ENCODE results near the gene HSD11B1L. TPM values are rescaled to one million over a fixed set of nuclear protein-coding genes. Genes with fewer than 3 reads are reported as not detected.

Gene HSD11B1L
- total RNA-seq, 1 experiment from 2014 or later, result 2.4 TPM

DNA sequence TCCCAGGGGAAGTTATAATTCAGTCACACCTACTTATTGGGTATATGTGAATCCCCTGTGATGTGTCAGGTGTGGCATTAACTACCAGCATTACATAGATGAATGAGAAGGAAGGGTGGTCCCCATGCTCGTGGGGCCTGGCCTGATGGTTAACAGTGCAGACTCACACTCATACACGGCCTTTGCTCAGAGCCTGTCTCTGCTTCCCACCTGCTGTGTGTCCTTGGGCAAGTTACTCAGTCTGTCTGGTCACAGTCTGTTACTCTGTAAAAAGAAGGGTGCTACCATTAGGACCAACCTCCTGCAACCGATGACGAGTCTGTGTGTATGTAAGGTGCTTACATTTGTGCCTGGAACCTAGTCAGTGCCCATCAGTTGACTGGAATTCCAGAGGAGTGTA, 34.1 kb upstream of the HSD11B1L start:
- BruUV-seq (replicated peaks), result no TSS peak
- H3K4me3 Mint-ChIP-seq (ENCODE audit: unreplicated experiment), result no peak overlapping the region
- Histone ChIP-seq H3K4me1 (no peaks in the 10 kb centered on the region), H3K4me3 (ENCODE audit: low read depth, low read length) (no peak overlapping the region), H3K9me3 (no peaks in the 10 kb centered on the region), H3K36me3 (ENCODE audit: control insufficient read depth, insufficient read depth, low read length) (peaks cover 2% of the 10 kb centered on the region; the same call in 1 of the 2 replicates), H3K27me3 (replicated peaks; ENCODE audit: control insufficient read depth, insufficient read depth, low read length) (no peaks in the 10 kb centered on the region)
- H3K27ac Mint-ChIP-seq (ENCODE audit: unreplicated experiment), result no peak overlapping the region
- no peaks in the 10 kb centered on the region for H3K4me1 Mint-ChIP-seq (ENCODE audit: low read depth, unreplicated experiment)
- CTCF ChIA-PET, result no interaction called here
- H3K36me3 Mint-ChIP-seq (ENCODE audit: insufficient read depth, unreplicated experiment), result peaks cover 94% of the 10 kb centered on the region
- H3K9me3 Mint-ChIP-seq (ENCODE audit: unreplicated experiment), result no peaks in the 10 kb centered on the region
- POLR2A ChIA-PET, result no interaction called here
- no peak for TF ChIP-seq CTCF (IDR thresholded peaks at IDR 0.05; ENCODE audit: insufficient read depth in 1 of 2, low read depth in 1 of 2, low read length in 1 of 2, severe bottlenecking in 1 of 2, unreplicated experiment in 1 of 2)
- intact Hi-C loops (cut with micrococcal nuclease; ENCODE audit: unreplicated experiment), result no loop called here
- H3K27me3 Mint-ChIP-seq (ENCODE audit: insufficient read depth, unreplicated experiment), result no peaks in the 10 kb centered on the region
- no peak for DNase-seq

DNA sequence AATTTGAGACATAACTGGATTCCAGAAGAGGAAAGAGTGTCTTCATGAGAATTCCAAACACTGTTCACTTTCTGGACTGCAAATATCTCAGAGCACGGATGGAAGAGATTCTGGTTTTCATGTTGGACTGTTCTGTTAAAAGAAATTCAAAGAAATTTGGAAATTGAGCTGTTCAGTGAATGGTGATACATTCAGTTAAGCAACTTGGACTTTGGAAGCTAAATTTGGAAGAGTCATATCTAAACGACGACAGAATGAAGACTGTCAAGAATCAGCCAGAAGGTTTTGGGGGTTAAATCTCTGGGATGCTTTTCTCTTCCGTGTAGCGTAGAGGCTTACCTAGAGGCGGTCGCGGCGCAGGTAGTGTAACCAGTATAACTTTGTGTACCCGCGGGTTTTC, 32.4 kb upstream of the HSD11B1L start:
- Histone ChIP-seq H3K9me3 (no peaks in the 10 kb centered on the region), H3K4me1 (no peaks in the 10 kb centered on the region), H3K4me3 (ENCODE audit: low read depth, low read length) (no peak overlapping the region), H3K36me3 (ENCODE audit: control insufficient read depth, insufficient read depth, low read length) (peaks cover 2% of the 10 kb centered on the region; the same call in 1 of the 2 replicates), H3K27me3 (replicated peaks; ENCODE audit: control insufficient read depth, insufficient read depth, low read length) (no peaks in the 10 kb centered on the region)
- no peak for DNase-seq
- intact Hi-C loops (cut with micrococcal nuclease; ENCODE audit: unreplicated experiment), result no loop called here
- BruUV-seq (replicated peaks), result no TSS peak
- no peaks in the 10 kb centered on the region for H3K27me3 Mint-ChIP-seq (ENCODE audit: insufficient read depth, unreplicated experiment)
- H3K27ac Mint-ChIP-seq (ENCODE audit: unreplicated experiment), result no peak overlapping the region
- H3K4me1 Mint-ChIP-seq (ENCODE audit: low read depth, unreplicated experiment), result no peaks in the 10 kb centered on the region
- TF ChIP-seq CTCF (IDR thresholded peaks at IDR 0.05; ENCODE audit: insufficient read depth in 1 of 2, low read depth in 1 of 2, low read length in 1 of 2, severe bottlenecking in 1 of 2, unreplicated experiment in 1 of 2), result no peak
- CTCF ChIA-PET, result no interaction called here
- no peaks in the 10 kb centered on the region for H3K9me3 Mint-ChIP-seq (ENCODE audit: unreplicated experiment)
- H3K36me3 Mint-ChIP-seq (ENCODE audit: insufficient read depth, unreplicated experiment), result peaks cover 94% of the 10 kb centered on the region
- no peak overlapping the region for H3K4me3 Mint-ChIP-seq (ENCODE audit: unreplicated experiment)
- POLR2A ChIA-PET, result interaction anchor here (0.5 kb wide), 1 partner anchor 22 kb away, joined by 3 read pairs; no protein-coding TSS in a partner anchor

DNA sequence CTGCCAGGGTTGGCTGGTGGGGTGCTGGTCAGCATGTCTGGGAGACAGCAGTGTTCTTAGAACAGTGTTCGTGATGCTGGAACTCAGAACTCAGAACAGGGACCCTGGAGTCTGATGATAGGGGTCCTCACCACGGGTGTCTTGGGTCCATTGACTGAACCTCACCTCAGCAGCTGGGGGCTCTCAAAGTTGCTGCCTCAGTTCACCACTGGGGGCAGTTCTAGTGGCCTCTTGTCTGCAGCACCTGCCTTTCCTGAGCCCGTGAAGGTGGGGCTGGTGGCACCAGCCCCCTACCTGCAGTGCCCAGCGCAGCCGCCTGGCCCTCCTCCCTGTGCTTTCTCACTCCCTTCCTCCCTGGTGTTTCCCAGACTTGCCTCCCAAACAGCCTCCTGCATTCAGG, 29.5 kb upstream of the HSD11B1L start:
- POLR2A ChIA-PET, result no interaction called here
- CTCF ChIA-PET, result no interaction called here
- TF ChIP-seq CTCF (IDR thresholded peaks at IDR 0.05; ENCODE audit: insufficient read depth in 1 of 2, low read depth in 1 of 2, low read length in 1 of 2, severe bottlenecking in 1 of 2, unreplicated experiment in 1 of 2), result no peak
- no peak for DNase-seq
- no peaks in the 10 kb centered on the region for H3K4me1 ChIP-seq
- H3K4me3 ChIP-seq (ENCODE audit: low read depth, low read length), result no peak overlapping the region
- no peaks in the 10 kb centered on the region for H3K27me3 ChIP-seq (replicated peaks; ENCODE audit: control insufficient read depth, insufficient read depth, low read length)
- peaks cover 94% of the 10 kb centered on the region for H3K36me3 Mint-ChIP-seq (ENCODE audit: insufficient read depth, unreplicated experiment)
- H3K9me3 Mint-ChIP-seq (ENCODE audit: unreplicated experiment), result no peaks in the 10 kb centered on the region
- no TSS peak for BruUV-seq (replicated peaks)
- H3K4me1 Mint-ChIP-seq (ENCODE audit: low read depth, unreplicated experiment), result no peaks in the 10 kb centered on the region
- no peaks in the 10 kb centered on the region for H3K27me3 Mint-ChIP-seq (ENCODE audit: insufficient read depth, unreplicated experiment)
- H3K36me3 ChIP-seq (ENCODE audit: control insufficient read depth, insufficient read depth, low read length), result peaks cover 2% of the 10 kb centered on the region
- no peak overlapping the region for H3K4me3 Mint-ChIP-seq (ENCODE audit: unreplicated experiment)
- H3K27ac Mint-ChIP-seq (ENCODE audit: unreplicated experiment), result no peak overlapping the region
- H3K9me3 ChIP-seq, result no peaks in the 10 kb centered on the region
- intact Hi-C loops (cut with micrococcal nuclease; ENCODE audit: unreplicated experiment), result no loop called here

Measured in Caco-2 (cell line).